PFSK-1 (cell line): ENCODE results near the gene CATSPER3.

Source experiments
- POLR2AphosphoS5 ChIP-seq: IDR thresholded peaks from 2 replicates; pipeline ENCODE4 v1.6.1; 2012; ENCODE audit warnings: low read depth, mild to moderate bottlenecking, control low read depth, low read length, moderate library complexity
- SIN3A ChIP-seq: IDR thresholded peaks from 2 replicates; pipeline ENCODE4 v1.6.1; 2012; ENCODE audit warnings: mild to moderate bottlenecking, low read length, moderate library complexity, borderline replicate concordance; ENCODE audit not compliant: insufficient read depth
- TF ChIP-seq, protein P1 (sequence below), 2 experiments: IDR thresholded peaks; 2 replicates each; pipeline versions ENCODE4 v1.6.1 to v1.8.0; 2011 to 2012; ENCODE audit warnings: low read depth in 2 of 2, low read length in 2 of 2, control low read depth in 1 of 2, inconsistent platforms in 1 of 2, mild to moderate bottlenecking in 1 of 2, moderate library complexity in 1 of 2; ENCODE audit not compliant: insufficient read depth in 1 of 2

DNA sequence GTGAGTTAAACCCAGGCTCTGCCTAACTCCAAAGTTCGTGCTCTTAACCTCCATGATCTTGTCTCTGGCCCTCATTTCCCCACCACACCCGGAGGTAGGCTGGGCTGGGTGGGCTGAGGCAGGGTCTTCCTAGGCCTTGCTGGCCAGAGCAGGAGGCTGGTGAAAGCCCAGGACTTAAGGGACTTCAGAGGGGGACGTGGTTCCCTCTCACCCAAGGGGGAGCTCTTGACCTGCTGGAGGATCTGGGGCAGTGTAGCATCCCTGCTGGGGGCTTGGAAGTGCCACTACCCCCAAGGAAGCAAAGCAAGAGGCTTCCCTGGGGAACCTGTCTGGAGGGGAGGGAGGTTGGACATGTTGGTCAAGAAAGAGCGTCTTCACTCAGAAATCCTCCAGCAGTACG, 51.6 kb downstream of the CATSPER3 start:
- TF ChIP-seq POLR2AphosphoS5 (no peak), SIN3A (no peak)
- TF ChIP-seq, protein P1, sequence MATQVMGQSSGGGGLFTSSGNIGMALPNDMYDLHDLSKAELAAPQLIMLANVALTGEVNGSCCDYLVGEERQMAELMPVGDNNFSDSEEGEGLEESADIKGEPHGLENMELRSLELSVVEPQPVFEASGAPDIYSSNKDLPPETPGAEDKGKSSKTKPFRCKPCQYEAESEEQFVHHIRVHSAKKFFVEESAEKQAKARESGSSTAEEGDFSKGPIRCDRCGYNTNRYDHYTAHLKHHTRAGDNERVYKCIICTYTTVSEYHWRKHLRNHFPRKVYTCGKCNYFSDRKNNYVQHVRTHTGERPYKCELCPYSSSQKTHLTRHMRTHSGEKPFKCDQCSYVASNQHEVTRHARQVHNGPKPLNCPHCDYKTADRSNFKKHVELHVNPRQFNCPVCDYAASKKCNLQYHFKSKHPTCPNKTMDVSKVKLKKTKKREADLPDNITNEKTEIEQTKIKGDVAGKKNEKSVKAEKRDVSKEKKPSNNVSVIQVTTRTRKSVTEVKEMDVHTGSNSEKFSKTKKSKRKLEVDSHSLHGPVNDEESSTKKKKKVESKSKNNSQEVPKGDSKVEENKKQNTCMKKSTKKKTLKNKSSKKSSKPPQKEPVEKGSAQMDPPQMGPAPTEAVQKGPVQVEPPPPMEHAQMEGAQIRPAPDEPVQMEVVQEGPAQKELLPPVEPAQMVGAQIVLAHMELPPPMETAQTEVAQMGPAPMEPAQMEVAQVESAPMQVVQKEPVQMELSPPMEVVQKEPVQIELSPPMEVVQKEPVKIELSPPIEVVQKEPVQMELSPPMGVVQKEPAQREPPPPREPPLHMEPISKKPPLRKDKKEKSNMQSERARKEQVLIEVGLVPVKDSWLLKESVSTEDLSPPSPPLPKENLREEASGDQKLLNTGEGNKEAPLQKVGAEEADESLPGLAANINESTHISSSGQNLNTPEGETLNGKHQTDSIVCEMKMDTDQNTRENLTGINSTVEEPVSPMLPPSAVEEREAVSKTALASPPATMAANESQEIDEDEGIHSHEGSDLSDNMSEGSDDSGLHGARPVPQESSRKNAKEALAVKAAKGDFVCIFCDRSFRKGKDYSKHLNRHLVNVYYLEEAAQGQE (IDR thresholded peaks at IDR 0.05; ENCODE audit: insufficient read depth in 1 of 2, low read depth in 2 of 2, low read length in 2 of 2), result no peak
